ENCODE measurements around the gene DPP6.

Gene DPP6

GRCh38 chr7:154640266-154640865, 588.2 kb downstream of the DPP6 start:
- Histone ChIP-seq H3K4me3 (no peak overlapping the region), H3K27ac (no peak overlapping the region), H3K9me3 (ENCODE audit: low read depth, low read length) (no peaks in the 10 kb centered on the region), H3K9ac (ENCODE audit: insufficient read length) (no peak overlapping the region), H3K36me3 (ENCODE audit: insufficient read depth, low read length) (no peaks in the 10 kb centered on the region)
- TF ChIP-seq FOXP2 (optimal IDR thresholded peaks at IDR 0.05; ENCODE audit: control extremely low read depth, extremely low read length, insufficient read depth): no peak
- no peak for TF ChIP-seq POLR2AphosphoS5 (IDR thresholded peaks at IDR 0.05; ENCODE audit: borderline replicate concordance, low read depth, low read length)
- no peak for TF ChIP-seq EZH2 (IDR thresholded peaks at IDR 0.05)
- DNase-seq (ENCODE audit: low read depth, low spot score): no peak

GRCh38 chr7:154640917-154641316, 588.7 kb downstream of the DPP6 start:
- Histone ChIP-seq H3K9ac (ENCODE audit: insufficient read length) (no peak overlapping the region), H3K27ac (no peak overlapping the region), H3K9me3 (ENCODE audit: low read depth, low read length) (no peaks in the 10 kb centered on the region), H3K4me3 (no peak overlapping the region), H3K36me3 (ENCODE audit: insufficient read depth, low read length) (no peaks in the 10 kb centered on the region)
- DNase-seq (ENCODE audit: low read depth, low spot score): no peak
- TF ChIP-seq POLR2AphosphoS5 (IDR thresholded peaks at IDR 0.05; ENCODE audit: borderline replicate concordance, low read depth, low read length): no peak
- TF ChIP-seq EZH2 (IDR thresholded peaks at IDR 0.05): no peak
- no peak for TF ChIP-seq FOXP2 (optimal IDR thresholded peaks at IDR 0.05; ENCODE audit: control extremely low read depth, extremely low read length, insufficient read depth)

DNA sequence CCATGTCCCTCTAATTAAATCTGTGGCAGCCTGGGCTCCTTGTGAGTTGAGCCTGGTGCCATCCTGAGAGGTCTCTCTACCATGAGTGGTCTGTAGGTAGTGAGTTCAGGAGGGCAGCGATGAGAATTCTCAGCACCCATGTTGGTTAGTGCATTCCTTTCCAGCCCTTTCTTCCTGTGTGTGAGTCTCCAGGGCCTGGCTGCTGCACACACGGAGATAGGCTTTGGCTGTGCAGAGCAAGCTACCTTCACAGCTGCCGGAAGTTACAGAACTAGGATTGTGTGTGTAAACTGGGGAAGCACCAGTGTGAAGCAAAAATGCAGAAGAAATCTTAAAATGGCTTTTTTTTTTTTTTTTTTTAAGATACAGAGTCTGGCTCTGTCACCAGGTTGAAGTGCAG, 592.2 kb downstream of the DPP6 start:
- no peak overlapping the region for H3K4me3 ChIP-seq
- no peaks in the 10 kb centered on the region for H3K36me3 ChIP-seq (ENCODE audit: insufficient read depth, low read length)
- H3K27ac ChIP-seq: no peak overlapping the region
- H3K9me3 ChIP-seq (ENCODE audit: low read depth, low read length): no peaks in the 10 kb centered on the region
- H3K9ac ChIP-seq (ENCODE audit: insufficient read length): no peak overlapping the region
- no peak for TF ChIP-seq POLR2AphosphoS5 (IDR thresholded peaks at IDR 0.05; ENCODE audit: borderline replicate concordance, low read depth, low read length)
- TF ChIP-seq FOXP2 (optimal IDR thresholded peaks at IDR 0.05; ENCODE audit: control extremely low read depth, extremely low read length, insufficient read depth): no peak
- TF ChIP-seq EZH2 (IDR thresholded peaks at IDR 0.05): no peak
- DNase-seq (ENCODE audit: low read depth, low spot score): no peak

- Histone ChIP-seq H3K9me3 (ENCODE audit: low read depth, low read length) (no peaks in the 10 kb centered on the region), H3K4me3 (no peak overlapping the region), H3K27ac (no peak overlapping the region), H3K36me3 (ENCODE audit: insufficient read depth, low read length) (no peaks in the 10 kb centered on the region), H3K9ac (ENCODE audit: insufficient read length) (no peak overlapping the region)
- no peak for DNase-seq (ENCODE audit: low read depth, low spot score)
- TF ChIP-seq EZH2 (IDR thresholded peaks at IDR 0.05) (no peak), FOXP2 (optimal IDR thresholded peaks at IDR 0.05; ENCODE audit: control extremely low read depth, extremely low read length, insufficient read depth) (no peak), POLR2AphosphoS5 (IDR thresholded peaks at IDR 0.05; ENCODE audit: borderline replicate concordance, low read depth, low read length) (no peak)
Observed at GRCh38 chr7:154646126-154647013, 594.2 kb downstream of the DPP6 start.

GRCh38 chr7:154647625-154648024, 595.4 kb downstream of the DPP6 start:
- no peaks in the 10 kb centered on the region for H3K36me3 ChIP-seq (ENCODE audit: insufficient read depth, low read length)
- no peaks in the 10 kb centered on the region for H3K9me3 ChIP-seq (ENCODE audit: low read depth, low read length)
- H3K27ac ChIP-seq: no peak overlapping the region
- H3K4me3 ChIP-seq: no peak overlapping the region
- TF ChIP-seq EZH2 (IDR thresholded peaks at IDR 0.05) (no peak), POLR2AphosphoS5 (IDR thresholded peaks at IDR 0.05; ENCODE audit: borderline replicate concordance, low read depth, low read length) (no peak), FOXP2 (optimal IDR thresholded peaks at IDR 0.05; ENCODE audit: control extremely low read depth, extremely low read length, insufficient read depth) (no peak)
- DNase-seq (ENCODE audit: low read depth, low spot score): no peak
- H3K9ac ChIP-seq (ENCODE audit: insufficient read length): no peak overlapping the region

DNA sequence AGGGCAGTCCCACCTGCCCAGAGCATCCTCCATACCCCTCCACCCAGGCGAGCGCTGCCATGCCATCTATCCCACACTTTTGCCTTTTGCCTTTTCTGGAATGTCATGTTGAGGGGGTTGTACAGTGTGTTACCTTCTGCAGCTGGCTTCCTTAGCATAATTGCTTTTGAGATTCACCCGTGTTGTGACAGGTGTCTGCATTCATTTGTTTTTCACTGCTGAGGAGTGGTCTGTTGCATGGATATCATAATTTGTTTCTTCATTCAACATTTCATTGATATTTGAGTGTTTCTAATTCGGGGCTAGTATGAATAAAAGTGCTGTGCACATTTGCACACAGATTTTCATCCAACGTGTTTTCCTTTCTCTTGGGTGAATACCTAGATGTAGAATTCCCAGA, 596.8 kb downstream of the DPP6 start:
- TF ChIP-seq POLR2AphosphoS5 (IDR thresholded peaks at IDR 0.05; ENCODE audit: borderline replicate concordance, low read depth, low read length) (no peak), FOXP2 (optimal IDR thresholded peaks at IDR 0.05; ENCODE audit: control extremely low read depth, extremely low read length, insufficient read depth) (no peak), EZH2 (IDR thresholded peaks at IDR 0.05) (no peak)
- H3K9me3 ChIP-seq (ENCODE audit: low read depth, low read length): no peaks in the 10 kb centered on the region
- H3K9ac ChIP-seq (ENCODE audit: insufficient read length): no peak overlapping the region
- H3K36me3 ChIP-seq (ENCODE audit: insufficient read depth, low read length): no peaks in the 10 kb centered on the region
- no peak overlapping the region for H3K4me3 ChIP-seq
- DNase-seq (ENCODE audit: low read depth, low spot score): no peak
- H3K27ac ChIP-seq: no peak overlapping the region

DNA sequence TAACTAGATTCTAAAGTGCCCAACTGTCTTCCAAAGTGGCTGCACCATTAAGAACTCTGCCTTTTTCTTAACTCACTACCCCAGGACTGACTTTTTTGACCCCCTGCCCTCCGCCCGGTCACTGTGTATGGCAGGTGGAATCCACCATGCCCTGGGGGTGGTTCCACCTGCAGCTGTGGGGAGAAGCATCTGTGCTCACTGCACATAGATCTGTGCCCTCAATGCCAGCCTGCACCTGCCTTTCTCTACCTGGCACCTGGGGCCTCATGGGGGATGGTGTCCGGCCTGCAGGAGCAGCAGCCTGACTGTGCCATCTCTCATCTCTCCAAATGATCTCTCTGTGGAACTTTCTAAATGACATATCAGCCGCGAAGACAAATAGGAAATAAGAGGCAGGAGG, 597.2 kb downstream of the DPP6 start:
- no peak for DNase-seq (ENCODE audit: low read depth, low spot score)

DNA sequence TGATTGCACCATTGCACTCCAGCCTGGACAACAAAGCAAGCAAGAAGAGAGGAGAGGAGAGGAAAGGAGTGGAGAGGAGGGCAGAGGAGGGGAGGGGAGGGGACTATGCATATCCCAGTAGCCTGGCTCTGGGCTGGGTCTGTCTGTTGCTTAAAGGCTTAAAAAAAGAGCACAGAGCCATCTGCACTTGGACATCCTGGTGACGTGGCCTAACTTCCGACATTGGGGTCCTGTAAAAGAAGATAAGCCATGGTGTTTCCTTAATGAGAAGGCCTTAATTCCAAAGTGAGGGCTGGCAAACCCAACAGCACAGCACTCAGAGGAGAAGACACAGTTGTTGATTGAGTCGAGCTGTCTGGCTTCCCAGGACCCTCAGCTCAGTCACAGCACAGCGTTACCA, 598.1 kb downstream of the DPP6 start:
- no peak for TF ChIP-seq FOXP2 (optimal IDR thresholded peaks at IDR 0.05; ENCODE audit: control extremely low read depth, extremely low read length, insufficient read depth)
- no peak for TF ChIP-seq EZH2 (IDR thresholded peaks at IDR 0.05)
- no peak for TF ChIP-seq POLR2AphosphoS5 (IDR thresholded peaks at IDR 0.05; ENCODE audit: borderline replicate concordance, low read depth, low read length)
- Histone ChIP-seq H3K9me3 (ENCODE audit: low read depth, low read length) (no peaks in the 10 kb centered on the region), H3K27ac (no peak overlapping the region), H3K36me3 (ENCODE audit: insufficient read depth, low read length) (no peaks in the 10 kb centered on the region), H3K4me3 (no peak overlapping the region), H3K9ac (ENCODE audit: insufficient read length) (no peak overlapping the region)
- DNase-seq (ENCODE audit: low read depth, low spot score): no peak

More for the DNA sequence above, 597.2 kb downstream of the DPP6 start:
- TF ChIP-seq POLR2AphosphoS5 (IDR thresholded peaks at IDR 0.05; ENCODE audit: borderline replicate concordance, low read depth, low read length): no peak
- no peak for TF ChIP-seq FOXP2 (optimal IDR thresholded peaks at IDR 0.05; ENCODE audit: control extremely low read depth, extremely low read length, insufficient read depth)
- no peak for TF ChIP-seq EZH2 (IDR thresholded peaks at IDR 0.05)
- Histone ChIP-seq H3K9ac (ENCODE audit: insufficient read length) (no peak overlapping the region), H3K4me3 (no peak overlapping the region), H3K9me3 (ENCODE audit: low read depth, low read length) (no peaks in the 10 kb centered on the region), H3K36me3 (ENCODE audit: insufficient read depth, low read length) (no peaks in the 10 kb centered on the region), H3K27ac (no peak overlapping the region)
